Retinal pigment epithelial cell (primary cell): ENCODE results near the gene DNAJB1.
"Not testable (repeated sequence)": the region's sequence is repeated elsewhere in the genome, so short reads cannot be mapped to it uniquely, and the experiment has no call there.

ENCODE experiments used
- DNase-seq: peaks from one replicate; pipeline ENCODE4 v3.0.0-alpha.2; 2010; ENCODE audit warnings: low read depth
- H3K4me3 ChIP-seq: 2 replicates; pipeline ENCODE4 v1.5.1; 2011; ENCODE audit warnings: mild to moderate bottlenecking, low read length, control low read depth, moderate library complexity
- CTCF ChIP-seq: conservative IDR thresholded peaks from 2 replicates; pipeline ENCODE4 v1.5.1; 2011; ENCODE audit warnings: low read depth, low read length, control low read depth, inconsistent platforms

The DNAJB1 gene

GRCh38 chr19:14558370-14559066, 40.3 kb upstream of the DNAJB1 start:
- no peak for TF ChIP-seq CTCF
- DNase-seq, result no peak
- H3K4me3 ChIP-seq, result no peak overlapping the region

- DNase-seq, result no peak
- H3K4me3 ChIP-seq, result peak overlapping the region; percentile 25
- peak; percentile 95 for TF ChIP-seq CTCF
Measured at GRCh38 chr19:14556662-14557188, 38.5 kb upstream of the DNAJB1 start.

GRCh38 chr19:14555918-14556661, 37.9 kb upstream of the DNAJB1 start:
- no peak for DNase-seq
- TF ChIP-seq CTCF, result no peak
- H3K4me3 ChIP-seq, result no peak overlapping the region

GRCh38 chr19:14554382-14554812, 36.2 kb upstream of the DNAJB1 start:
- no peak for DNase-seq
- no peak for TF ChIP-seq CTCF
- no peak overlapping the region for H3K4me3 ChIP-seq

GRCh38 chr19:14553939-14554243, 35.7 kb upstream of the DNAJB1 start:
- DNase-seq, result no peak
- H3K4me3 ChIP-seq, result no peak overlapping the region
- no peak for TF ChIP-seq CTCF

GRCh38 chr19:14553042-14553938, 35.1 kb upstream of the DNAJB1 start:
- TF ChIP-seq CTCF, result no peak
- no peak for DNase-seq
- H3K4me3 ChIP-seq, result no peak overlapping the region

GRCh38 chr19:14552006-14552360, 33.8 kb upstream of the DNAJB1 start:
- H3K4me3 ChIP-seq, DNase-seq: not testable (repeated sequence)
